Panc1 (cell line): ENCODE measurements around the gene TMEM127. TPM values are rescaled to one million over a fixed set of nuclear protein-coding genes. Genes with fewer than 3 reads are reported as not detected.

Experiments
- ATAC-seq: fragments of 200-7000 bp; cut with Tn5 transposase; 2 replicates; pipeline ENCODE4 v1.9.1; 2020; ENCODE audit warnings: mild to moderate bottlenecking, moderate library complexity
- BruUV-seq: library from RNA; stranded (reverse); fragments of 400-500 nt; replicated peaks from 2 replicates; lab custom pipeline; 2021; lab: Mats Ljungman, UMichigan
- CTCF ChIA-PET: fragments of 300-600 bp; sonication (Branson Sonifier 250); formaldehyde crosslinking; loops from one replicate; lab custom pipeline; 2022; ENCODE audit warnings: antibody characterized with exemption; lab: Charles Lee
- POLR2A ChIA-PET: fragments of 300-600 bp; sonication (Branson Sonifier 250); formaldehyde crosslinking; loops from one replicate; lab custom pipeline; 2022; ENCODE audit warnings: antibody characterized with exemption; lab: Charles Lee
- DNase-seq: peaks from one replicate; pipeline ENCODE4 v3.0.0-alpha.2; 2010; ENCODE audit warnings: low read depth, low spot score
- H3K27ac ChIP-seq: 2 replicates; pipeline ENCODE4 v1.5.1; 2011; ENCODE audit warnings: mild to moderate bottlenecking, low read length, inconsistent platforms
- H3K27me3 ChIP-seq: fragments of 200-500 bp; sonication (Bioruptor generic); 2 replicates; pipeline ENCODE4 v1.6.0; 2014; ENCODE audit warnings: low read length, inconsistent platforms; ENCODE audit not compliant: control insufficient read depth, insufficient read depth
- H3K36me3 ChIP-seq: fragments of 200-500 bp; sonication (Bioruptor generic); 2 replicates; pipeline ENCODE4 v1.5.1; 2014; ENCODE audit warnings: inconsistent platforms, mild to moderate bottlenecking, low read length, moderate library complexity; ENCODE audit not compliant: control insufficient read depth, insufficient read depth
- H3K4me1 ChIP-seq: 2 replicates; pipeline ENCODE4 v1.5.1; 2011; ENCODE audit warnings: inconsistent platforms, mild to moderate bottlenecking, low read length, moderate library complexity; ENCODE audit not compliant: control insufficient read depth, insufficient read depth
- H3K4me3 ChIP-seq, 2 experiments: 2 replicates each; pipeline ENCODE4 v1.5.1; 2011 to 2012; ENCODE audit warnings: low read depth in 2 of 2, low read length in 2 of 2, mild to moderate bottlenecking in 2 of 2, inconsistent platforms in 1 of 2, moderate library complexity in 1 of 2
- H3K9me3 ChIP-seq: fragments of 200-500 bp; sonication (Bioruptor generic); 2 replicates; pipeline ENCODE4 v1.5.1; 2014; ENCODE audit warnings: low read depth, mild to moderate bottlenecking, inconsistent platforms, low read length, moderate library complexity; ENCODE audit not compliant: control insufficient read depth, insufficient read depth
- CTCF ChIP-seq: fragments of 450-650 bp; IDR thresholded peaks from 2 replicates; pipeline ENCODE4 v1.5.1; 2017; ENCODE audit warnings: mild to moderate bottlenecking
- POLR2AphosphoS5 ChIP-seq: IDR thresholded peaks from 2 replicates; pipeline ENCODE4 v1.6.1; 2012; ENCODE audit warnings: mild to moderate bottlenecking, low read depth, low read length, moderate library complexity
- REST ChIP-seq, 2 experiments: IDR thresholded peaks; 2 replicates each; pipeline ENCODE4 v1.6.1; 2011 to 2012; ENCODE audit warnings: low read depth in 2 of 2, control low read depth in 1 of 2, low read length in 1 of 2, mild to moderate bottlenecking in 1 of 2, moderate library complexity in 1 of 2; ENCODE audit not compliant: insufficient read depth in 1 of 2
- SIN3A ChIP-seq: IDR thresholded peaks from 2 replicates; pipeline ENCODE4 v1.6.1; 2012; ENCODE audit warnings: low read depth, mild to moderate bottlenecking, low read length, moderate library complexity, borderline replicate concordance; ENCODE audit not compliant: insufficient read depth
- TCF7L2 ChIP-seq: IDR thresholded peaks from 2 replicates; pipeline ENCODE4 v1.6.1; 2011; ENCODE audit warnings: mild to moderate bottlenecking, low read depth, low read length, inconsistent platforms
- in situ Hi-C: cut with HindIII; loops from 2 replicates; pipeline ENCODE4 v1.10.0; 2016; ENCODE audit warnings: low sequenced_read_pairs, low pct_unique_long_range_greater_than_20kb
- intact Hi-C: fragments of 100-400 bp; cut with micrococcal nuclease; formaldehyde crosslinking; loops from one replicate; pipeline ENCODE4 v1.10.0; 2022; ENCODE audit not compliant: unreplicated experiment
- total RNA-seq: library from RNA; stranded (reverse); gene quantifications from one replicate; pipeline ENCODE4 v1.2.1, GENCODE V29; 2021; ENCODE audit not compliant: unreplicated experiment

Gene TMEM127
- total RNA-seq, 1 experiment from 2014 or later = 63.1 TPM

GRCh38 chr2:96233880-96234316, 31.9 kb downstream of the TMEM127 start:
- Histone ChIP-seq H3K4me1 (no peaks in the 10 kb centered on the region), H3K27me3 (no peaks in the 10 kb centered on the region), H3K36me3 (no peaks in the 10 kb centered on the region), H3K27ac (no peak overlapping the region), H3K4me3 (no peak overlapping the region), H3K9me3 (no peaks in the 10 kb centered on the region)
- BruUV-seq = no TSS peak
- CTCF ChIA-PET = no interaction called here
- POLR2A ChIA-PET = no interaction called here
- TF ChIP-seq CTCF (no peak), POLR2AphosphoS5 (no peak), SIN3A (no peak), REST (IDR thresholded peaks at IDR 0.05; ENCODE audit: insufficient read depth in 1 of 2, low read depth in 2 of 2, low read length in 1 of 2) (no peak), TCF7L2 (no peak)
- intact Hi-C loops = no loop called here
- ATAC-seq (no peak), DNase-seq (no peak)
- in situ Hi-C loops = no loop called here

- in situ Hi-C loops = no loop called here
- DNase-seq (no peak), ATAC-seq (no peak)
- Histone ChIP-seq H3K4me3 (no peak overlapping the region), H3K9me3 (no peaks in the 10 kb centered on the region), H3K36me3 (no peaks in the 10 kb centered on the region), H3K27ac (no peak overlapping the region), H3K4me1 (no peaks in the 10 kb centered on the region), H3K27me3 (no peaks in the 10 kb centered on the region)
- intact Hi-C loops = no loop called here
- ChIA-PET POLR2A (no interaction called here), CTCF (no interaction called here)
- TF ChIP-seq REST (IDR thresholded peaks at IDR 0.05; ENCODE audit: insufficient read depth in 1 of 2, low read depth in 2 of 2, low read length in 1 of 2) (no peak), SIN3A (no peak), TCF7L2 (no peak), POLR2AphosphoS5 (no peak), CTCF (no peak)
- BruUV-seq = no TSS peak
Observed at GRCh38 chr2:96233436-96233835, 32.4 kb downstream of the TMEM127 start.
